GM12892 (cell line): ENCODE data around the gene CRTC2.
"Not testable (repeated sequence)": the region's sequence is repeated elsewhere in the genome, so short reads cannot be mapped to it uniquely, and the experiment has no call there.

Experiments
- POLR2A ChIP-seq: IDR thresholded peaks from 2 replicates; pipeline ENCODE4 v1.6.1; 2011; ENCODE audit warnings: low read depth, low read length, control low read depth
- POLR2AphosphoS5 ChIP-seq: IDR thresholded peaks from 2 replicates; pipeline ENCODE4 v1.6.1; 2011; ENCODE audit warnings: low read depth, low read length, control low read depth
- TAF1 ChIP-seq: IDR thresholded peaks from 2 replicates; pipeline ENCODE4 v1.6.1; 2011; ENCODE audit warnings: low read depth, mild to moderate bottlenecking, control low read depth, low read length, borderline replicate concordance

DNA sequence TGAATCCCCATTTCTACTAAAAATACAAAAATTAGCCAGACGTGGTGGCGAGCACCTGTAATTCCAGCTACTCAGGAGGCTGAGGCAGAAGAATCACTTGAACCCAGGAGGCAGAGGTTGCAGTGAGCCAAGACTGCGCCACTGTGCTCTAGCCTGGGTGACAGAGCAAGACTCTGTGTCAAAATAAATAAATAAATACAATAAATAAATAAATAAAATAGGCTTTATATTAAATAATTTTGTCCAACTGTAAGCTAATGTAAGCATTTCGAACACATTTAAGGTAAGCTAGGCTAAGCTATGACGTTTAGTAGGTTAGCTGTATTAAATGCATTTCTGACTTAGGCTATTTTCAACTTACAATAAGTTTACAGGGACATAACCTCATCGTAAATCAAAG is 47.9 kb downstream of the CRTC2 start:
- not testable (repeated sequence) for TF ChIP-seq POLR2AphosphoS5, TAF1, POLR2A
